ENCODE measurements around the gene KANK2. TPM values are rescaled to one million over a fixed set of nuclear protein-coding genes. Genes with fewer than 3 reads are reported as not detected.
"Not testable (repeated sequence)": the region's sequence is repeated elsewhere in the genome, so short reads cannot be mapped to it uniquely, and the experiment has no call there.

The KANK2 gene
- total RNA-seq, 2 donors from 2014 or later, result 0.63 to 0.72 TPM

GRCh38 chr19:11182994-11183393, 14.4 kb downstream of the KANK2 start:
- no peaks in the 10 kb centered on the region for H3K9me3 ChIP-seq (ENCODE audit: control insufficient read depth, low read length, poor library complexity, severe bottlenecking)
- ATAC-seq (no peak), DNase-seq (no peak)
- peaks cover under 1% of the 10 kb centered on the region for H3K27me3 Mint-ChIP-seq
- no peak overlapping the region for H3K4me3 Mint-ChIP-seq
- H3K27ac Mint-ChIP-seq, result no peak overlapping the region
- H3K4me1 Mint-ChIP-seq, result peaks cover 6% of the 10 kb centered on the region
- H3K36me3 Mint-ChIP-seq (ENCODE audit: low read depth), result no peaks in the 10 kb centered on the region

DNA sequence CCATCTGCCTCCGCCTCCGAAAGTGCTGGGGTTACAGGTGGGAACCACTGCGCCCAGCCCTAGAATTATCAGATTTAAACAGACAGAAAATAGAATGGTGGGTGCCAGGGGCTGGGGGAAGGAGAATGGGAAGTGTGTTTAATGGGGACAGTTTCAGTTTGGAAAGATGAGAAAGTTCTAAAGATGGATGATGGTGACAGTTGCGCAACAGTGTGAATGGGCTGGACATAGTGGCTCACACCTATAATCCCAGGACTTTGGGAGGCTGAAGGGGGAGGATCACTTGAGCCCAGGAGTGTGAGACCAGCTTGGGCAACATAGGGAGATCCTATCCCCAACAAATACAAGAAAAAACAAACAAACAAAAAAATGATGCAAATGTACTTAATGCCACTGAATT, 15.9 kb downstream of the KANK2 start:
- H3K27me3 Mint-ChIP-seq, result peaks cover 5% of the 10 kb centered on the region
- DNase-seq (no peak), ATAC-seq (no peak)
- no peaks in the 10 kb centered on the region for H3K36me3 Mint-ChIP-seq (ENCODE audit: low read depth)
- H3K4me3 Mint-ChIP-seq, result no peak overlapping the region
- no peak overlapping the region for H3K27ac Mint-ChIP-seq
- peaks cover 6% of the 10 kb centered on the region for H3K4me1 Mint-ChIP-seq
- H3K9me3 ChIP-seq (ENCODE audit: control insufficient read depth, low read length, poor library complexity, severe bottlenecking), result no peaks in the 10 kb centered on the region

- H3K4me3 Mint-ChIP-seq; H3K27ac Mint-ChIP-seq; H3K36me3 Mint-ChIP-seq (ENCODE audit: low read depth); ATAC-seq; H3K4me1 Mint-ChIP-seq; DNase-seq; H3K9me3 ChIP-seq (ENCODE audit: control insufficient read depth, low read length, poor library complexity, severe bottlenecking); H3K27me3 Mint-ChIP-seq: not testable (repeated sequence)
Observed at GRCh38 chr19:11180975-11181374, 16.4 kb downstream of the KANK2 start.

DNA sequence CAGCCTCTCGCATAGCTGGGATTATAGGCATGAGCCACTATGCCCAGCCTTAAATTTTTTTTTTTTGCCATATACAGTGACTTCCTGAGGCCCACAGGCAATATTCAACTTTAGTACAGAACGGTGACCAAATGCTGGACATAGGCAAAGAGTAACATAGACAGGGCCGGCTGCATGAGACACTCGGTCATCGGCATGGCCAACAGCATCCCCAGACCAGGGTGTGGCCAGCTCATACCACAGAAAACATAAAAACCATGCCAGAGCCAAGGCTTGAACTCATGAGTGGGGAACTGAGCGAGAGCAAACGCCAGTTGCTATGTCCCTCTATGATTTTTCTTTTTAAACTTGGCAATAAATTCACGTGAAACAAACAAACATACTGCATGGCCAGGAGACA, 17.0 kb downstream of the KANK2 start:
- H3K4me3 Mint-ChIP-seq, result no peak overlapping the region
- peaks cover 6% of the 10 kb centered on the region for H3K4me1 Mint-ChIP-seq
- peak overlapping the region; percentile 72 for H3K27ac Mint-ChIP-seq
- no peak for DNase-seq
- H3K27me3 Mint-ChIP-seq, result peaks cover 5% of the 10 kb centered on the region
- H3K9me3 ChIP-seq (ENCODE audit: control insufficient read depth, low read length, poor library complexity, severe bottlenecking), result no peaks in the 10 kb centered on the region
- ATAC-seq, result no peak
- no peaks in the 10 kb centered on the region for H3K36me3 Mint-ChIP-seq (ENCODE audit: low read depth)

- H3K4me1 Mint-ChIP-seq, result peaks cover 6% of the 10 kb centered on the region
Observed at GRCh38 chr19:11179716-11180297, 17.5 kb downstream of the KANK2 start.

GRCh38 chr19:11179145-11179465, 18.2 kb downstream of the KANK2 start:
- H3K9me3 ChIP-seq (ENCODE audit: control insufficient read depth, low read length, poor library complexity, severe bottlenecking); ATAC-seq; H3K36me3 Mint-ChIP-seq (ENCODE audit: low read depth); H3K4me1 Mint-ChIP-seq; H3K27me3 Mint-ChIP-seq; H3K27ac Mint-ChIP-seq; DNase-seq; H3K4me3 Mint-ChIP-seq: not testable (repeated sequence)

More at GRCh38 chr19:11179716-11180297, 17.5 kb downstream of the KANK2 start:
- Mint-ChIP-seq H3K36me3 (ENCODE audit: low read depth) (no peaks in the 10 kb centered on the region), H3K27me3 (peaks cover 5% of the 10 kb centered on the region), H3K27ac (peak overlapping the region; percentile 72), H3K4me3 (peak overlapping the region; percentile 31)
- ATAC-seq (peak; percentile 69), DNase-seq (no peak)
- H3K9me3 ChIP-seq (ENCODE audit: control insufficient read depth, low read length, poor library complexity, severe bottlenecking), result no peaks in the 10 kb centered on the region

DNA sequence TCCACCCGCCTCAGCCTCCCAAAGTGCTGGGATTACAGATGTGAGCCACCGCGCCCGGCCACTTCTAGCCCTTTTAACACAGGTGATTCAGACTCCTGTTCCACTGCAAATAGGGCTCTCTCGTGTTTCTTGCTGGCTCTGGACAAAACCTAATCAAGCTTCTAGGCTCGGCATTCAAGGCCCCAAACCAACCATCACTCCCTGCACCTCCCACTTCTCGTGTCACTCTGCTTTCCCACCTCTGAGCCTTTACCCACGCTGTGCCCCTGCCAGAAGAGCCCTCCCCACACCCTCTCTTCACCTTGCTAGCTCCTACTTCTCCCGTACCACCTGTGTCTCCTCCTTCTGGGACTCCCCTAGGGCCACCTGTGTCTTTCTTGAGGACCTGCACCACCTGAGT, 19.8 kb downstream of the KANK2 start:
- no peak overlapping the region for H3K4me3 Mint-ChIP-seq
- no peaks in the 10 kb centered on the region for H3K36me3 Mint-ChIP-seq (ENCODE audit: low read depth)
- no peak overlapping the region for H3K27ac Mint-ChIP-seq
- no peak for ATAC-seq
- H3K4me1 Mint-ChIP-seq, result peaks cover 6% of the 10 kb centered on the region
- no peak for DNase-seq
- no peaks in the 10 kb centered on the region for H3K9me3 ChIP-seq (ENCODE audit: control insufficient read depth, low read length, poor library complexity, severe bottlenecking)
- H3K27me3 Mint-ChIP-seq, result peaks cover 5% of the 10 kb centered on the region

GRCh38 chr19:11176466-11177193, 20.7 kb downstream of the KANK2 start:
- ATAC-seq, result no peak

GRCh38 chr19:11175920-11176319, 21.4 kb downstream of the KANK2 start:
- Mint-ChIP-seq H3K27ac (no peak overlapping the region), H3K4me3 (no peak overlapping the region), H3K27me3 (peaks cover 5% of the 10 kb centered on the region), H3K4me1 (peaks cover 6% of the 10 kb centered on the region), H3K36me3 (ENCODE audit: low read depth) (no peaks in the 10 kb centered on the region)
- DNase-seq, result no peak
- H3K9me3 ChIP-seq (ENCODE audit: control insufficient read depth, low read length, poor library complexity, severe bottlenecking), result no peaks in the 10 kb centered on the region
- ATAC-seq, result no peak

More at GRCh38 chr19:11176466-11177193, 20.7 kb downstream of the KANK2 start:
- no peaks in the 10 kb centered on the region for H3K9me3 ChIP-seq (ENCODE audit: control insufficient read depth, low read length, poor library complexity, severe bottlenecking)
- no peak for DNase-seq
- Mint-ChIP-seq H3K36me3 (ENCODE audit: low read depth) (no peaks in the 10 kb centered on the region), H3K27ac (no peak overlapping the region), H3K4me3 (no peak overlapping the region), H3K4me1 (peaks cover 6% of the 10 kb centered on the region), H3K27me3 (peaks cover 5% of the 10 kb centered on the region)

DNA sequence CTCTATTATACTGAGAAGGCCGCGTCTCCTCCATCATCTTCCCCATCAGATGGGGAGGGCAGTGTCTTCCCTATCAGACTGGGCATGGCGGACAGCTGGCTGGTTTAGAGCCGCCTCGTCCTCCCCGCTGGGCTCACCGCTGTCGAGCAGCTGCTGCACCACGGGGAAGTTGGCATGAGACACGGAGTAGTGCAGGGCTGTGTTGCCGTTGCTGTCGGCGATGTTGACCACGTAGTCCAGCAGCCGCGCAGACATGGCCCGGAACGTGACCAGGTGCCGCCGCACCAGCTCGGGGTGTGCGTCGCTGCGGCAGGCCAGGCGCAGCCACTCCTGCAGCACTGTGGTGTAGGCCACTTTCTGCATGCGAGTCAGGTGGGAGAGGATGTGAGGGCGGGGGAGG, 23.0 kb downstream of the KANK2 start:
- no peak for DNase-seq
- Mint-ChIP-seq H3K27me3 (peaks cover 5% of the 10 kb centered on the region), H3K36me3 (ENCODE audit: low read depth) (no peaks in the 10 kb centered on the region), H3K4me1 (no peaks in the 10 kb centered on the region), H3K4me3 (no peak overlapping the region), H3K27ac (no peak overlapping the region)
- no peak for ATAC-seq
- H3K9me3 ChIP-seq (ENCODE audit: control insufficient read depth, low read length, poor library complexity, severe bottlenecking), result no peaks in the 10 kb centered on the region

- H3K4me1 Mint-ChIP-seq, result no peaks in the 10 kb centered on the region
- H3K27ac Mint-ChIP-seq, result no peak overlapping the region
- H3K27me3 Mint-ChIP-seq, result peaks cover 5% of the 10 kb centered on the region
- DNase-seq (no peak), ATAC-seq (no peak)
- H3K4me3 Mint-ChIP-seq, result no peak overlapping the region
- no peaks in the 10 kb centered on the region for H3K36me3 Mint-ChIP-seq (ENCODE audit: low read depth)
- H3K9me3 ChIP-seq (ENCODE audit: control insufficient read depth, low read length, poor library complexity, severe bottlenecking), result no peaks in the 10 kb centered on the region
Observed at GRCh38 chr19:11173516-11174155, 23.7 kb downstream of the KANK2 start.

DNA sequence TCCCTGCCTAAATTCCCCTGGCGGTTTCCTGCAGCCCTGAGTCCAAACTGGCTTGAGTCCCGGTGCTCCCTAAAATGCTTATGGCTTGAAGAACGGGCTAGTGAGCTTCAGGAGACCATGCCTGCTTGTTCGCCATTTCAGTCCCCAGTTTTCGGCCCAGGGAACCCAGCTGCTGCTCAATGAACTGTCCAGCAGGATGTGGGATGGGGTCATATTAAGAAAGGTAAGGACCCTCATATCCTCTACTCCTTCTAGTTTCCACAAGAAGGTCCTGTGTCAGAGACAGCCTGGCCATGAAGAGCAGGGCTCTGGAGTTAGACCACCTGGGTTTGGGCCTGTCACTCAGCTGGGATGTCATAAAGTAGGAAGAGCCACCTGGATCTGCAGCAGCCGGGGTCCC, 24.8 kb downstream of the KANK2 start:
- no peak overlapping the region for H3K4me3 Mint-ChIP-seq
- H3K9me3 ChIP-seq (ENCODE audit: control insufficient read depth, low read length, poor library complexity, severe bottlenecking), result no peaks in the 10 kb centered on the region
- peaks cover under 1% of the 10 kb centered on the region for H3K27me3 Mint-ChIP-seq
- H3K4me1 Mint-ChIP-seq, result no peaks in the 10 kb centered on the region
- DNase-seq (no peak), ATAC-seq (no peak)
- H3K36me3 Mint-ChIP-seq (ENCODE audit: low read depth), result no peaks in the 10 kb centered on the region
- no peak overlapping the region for H3K27ac Mint-ChIP-seq

- ATAC-seq (no peak), DNase-seq (no peak)
- H3K36me3 Mint-ChIP-seq (ENCODE audit: low read depth), result no peaks in the 10 kb centered on the region
- no peak overlapping the region for H3K4me3 Mint-ChIP-seq
- H3K9me3 ChIP-seq (ENCODE audit: control insufficient read depth, low read length, poor library complexity, severe bottlenecking), result no peaks in the 10 kb centered on the region
- H3K4me1 Mint-ChIP-seq, result no peaks in the 10 kb centered on the region
- no peaks in the 10 kb centered on the region for H3K27me3 Mint-ChIP-seq
- H3K27ac Mint-ChIP-seq, result no peak overlapping the region
Observed at GRCh38 chr19:11171144-11171543, 26.2 kb downstream of the KANK2 start.

All from T-helper 17 cell (primary cell).